SK-N-SH (cell line): Measurements from ENCODE around the gene SLC2A3. TPM values are rescaled to one million over a fixed set of nuclear protein-coding genes. Genes with fewer than 3 reads are reported as not detected.
"Not testable (repeated sequence)": the region's sequence is repeated elsewhere in the genome, so short reads cannot be mapped to it uniquely, and the experiment has no call there.

Experiments
- CTCF ChIA-PET: fragments of 300-600, 350-600 bp; formaldehyde crosslinking; extraction: SDS; loops from one replicate; lab custom pipeline; 2021; lab: Yijun Ruan, JAX
- POLR2A ChIA-PET: fragments of 350-600 bp; sonication (Branson Sonifier 250); formaldehyde crosslinking; extraction: SDS; loops from one replicate; lab custom pipeline; 2020; ENCODE audit warnings: antibody characterized with exemption, inconsistent platforms; lab: Yijun Ruan, JAX
- DNase-seq: peaks from one replicate; pipeline ENCODE4 v3.0.0; 2012
- H2AFZ ChIP-seq: fragments of 200-600 bp; sonication (generic); 2 replicates; pipeline ENCODE4 v1.8.1; 2016; ENCODE audit warnings: antibody characterized with exemption, mild to moderate bottlenecking, low read depth
- H3F3A ChIP-seq: fragments of 200-600 bp; sonication (generic); replicated peaks from 2 replicates; pipeline ENCODE3; 2016; ENCODE audit warnings: antibody characterized with exemption, mild to moderate bottlenecking; ENCODE audit not compliant: insufficient read depth
- H3K27ac ChIP-seq, 2 experiments: fragments of 200-500 bp in 1 of 2; fragments of 200-600 bp in 1 of 2; sonication (Bioruptor generic) in 1 of 2; sonication (generic), shearing (Covaris generic) in 1 of 2; 2 replicates each; pipeline versions ENCODE4 v1.5.1 to v1.6.1; 2014 to 2016; ENCODE audit warnings: low read depth in 2 of 2, inconsistent platforms in 1 of 2, low read length in 1 of 2, mild to moderate bottlenecking in 1 of 2, mixed read lengths in 1 of 2
- H3K27me3 ChIP-seq: fragments of 200-600 bp; sonication (generic), shearing (Covaris generic); 2 replicates; pipeline ENCODE4 v1.6.1; 2016; ENCODE audit warnings: mixed run types; ENCODE audit not compliant: insufficient read depth
- H3K36me3 ChIP-seq, 2 experiments: fragments of 200-500 bp in 1 of 2; fragments of 200-600 bp in 1 of 2; sonication (Bioruptor generic) in 1 of 2; sonication (generic) in 1 of 2; replicated peaks in 1 of 2; 2 replicates each; pipeline versions ENCODE3 to v1.5.1; 2014 to 2016; ENCODE audit warnings: low read length in 1 of 2, mild to moderate bottlenecking in 1 of 2; ENCODE audit not compliant: insufficient read depth in 2 of 2, control insufficient read depth in 1 of 2
- H3K4me1 ChIP-seq, 2 experiments: fragments of 200-500 bp in 1 of 2; fragments of 200-600 bp in 1 of 2; sonication (Bioruptor generic) in 1 of 2; sonication (generic), shearing (Covaris generic) in 1 of 2; 2 replicates each; pipeline versions ENCODE4 v1.5.1 to v1.6.1; 2014 to 2016; ENCODE audit warnings: low read depth in 1 of 2, low read length in 1 of 2, mixed run types in 1 of 2; ENCODE audit not compliant: insufficient read depth in 2 of 2, control insufficient read depth in 1 of 2
- H3K4me2 ChIP-seq: fragments of 200-600 bp; sonication (generic), shearing (Covaris generic); 2 replicates; pipeline ENCODE4 v1.6.1; 2017; ENCODE audit warnings: mixed run types
- H3K4me3 ChIP-seq, 2 experiments: fragments of 200-500 bp in 1 of 2; fragments of 200-600 bp in 1 of 2; sonication (Bioruptor generic) in 1 of 2; sonication (generic), shearing (Covaris generic) in 1 of 2; 2 replicates each; pipeline versions ENCODE4 v1.5.1 to v1.8.1; 2014 to 2016; ENCODE audit warnings: low read depth in 2 of 2, inconsistent platforms in 1 of 2, low read length in 1 of 2, mild to moderate bottlenecking in 1 of 2, mixed read lengths in 1 of 2, moderate library complexity in 1 of 2
- H3K79me2 ChIP-seq: fragments of 200-600 bp; sonication (generic); 2 replicates; pipeline ENCODE4 v1.8.1; 2017; ENCODE audit warnings: mild to moderate bottlenecking; ENCODE audit not compliant: insufficient read depth
- H3K9ac ChIP-seq: fragments of 200-600 bp; sonication (generic); 2 replicates; pipeline ENCODE4 v1.6.1; 2017; ENCODE audit warnings: mixed run types
- H3K9me2 ChIP-seq: fragments of 200-600 bp; sonication (generic); 2 replicates; pipeline ENCODE4 v1.6.1; 2017; ENCODE audit warnings: mixed run types
- H3K9me3 ChIP-seq: fragments of 200-600 bp; sonication (generic); 2 replicates; pipeline ENCODE4 v1.6.1; 2017; ENCODE audit warnings: mixed run types, mild to moderate bottlenecking, moderate library complexity
- H4K20me1 ChIP-seq: fragments of 200-600 bp; sonication (generic); 2 replicates; pipeline ENCODE4 v1.6.1; 2017; ENCODE audit warnings: mild to moderate bottlenecking, mixed run types; ENCODE audit not compliant: insufficient read depth
- CHD2 ChIP-seq: fragments of 150-350 bp; IDR thresholded peaks from 2 replicates; pipeline ENCODE4 v1.6.1; 2018; ENCODE audit warnings: low read length; ENCODE audit not compliant: partially characterized antibody
- CTCF ChIP-seq: fragments of 200-600 bp; sonication (generic); IDR thresholded peaks from 2 replicates; pipeline ENCODE4 v1.6.1; 2017; ENCODE audit warnings: antibody characterized with exemption, mild to moderate bottlenecking, moderate library complexity
- GATA2 ChIP-seq: sonication (generic); formaldehyde crosslinking; IDR thresholded peaks from 2 replicates; pipeline ENCODE4 v1.5.0; 2020; ENCODE audit warnings: mild to moderate bottlenecking, missing genetic modification reagents
- NRF1 ChIP-seq: IDR thresholded peaks from 2 replicates; pipeline ENCODE4 v1.6.1; 2012; ENCODE audit warnings: low read depth, mild to moderate bottlenecking, low read length
- PBX3 ChIP-seq: IDR thresholded peaks from 2 replicates; pipeline ENCODE4; 2012
- SIN3A ChIP-seq: IDR thresholded peaks from 2 replicates; pipeline ENCODE4 v1.6.1; 2012; ENCODE audit warnings: low read depth, mild to moderate bottlenecking, low read length, moderate library complexity, borderline replicate concordance
- SMC3 ChIP-seq: IDR thresholded peaks from 2 replicates; pipeline ENCODE4 v1.6.1; 2012; ENCODE audit warnings: low read depth, low read length, improper control_type of control experiment
- USF1 ChIP-seq: IDR thresholded peaks from 2 replicates; pipeline ENCODE4 v1.4.0; 2012; ENCODE audit warnings: low read depth, borderline replicate concordance
- USF2 ChIP-seq: fragments of 150-350 bp; IDR thresholded peaks from 2 replicates; pipeline ENCODE4 v1.6.1; 2017; ENCODE audit warnings: antibody characterized with exemption, low read length, low read depth, borderline replicate concordance
- YY1 ChIP-seq: IDR thresholded peaks from 2 replicates; pipeline ENCODE4 v1.4.0; 2012; ENCODE audit warnings: low read depth, mild to moderate bottlenecking
- ZBTB33 ChIP-seq: IDR thresholded peaks from 2 replicates; pipeline ENCODE4 v1.4.0; 2012; ENCODE audit warnings: low read depth, borderline replicate concordance
- WGBS: methylation state at CpG from one replicate; pipeline ENCODE4 v1.1.6; 2017; ENCODE audit warnings: low lambda C conversion rate; 5-methylcytosine and 5-hydroxymethylcytosine counted together
- polyA plus RNA-seq, 3 experiments: library from polyadenylated mRNA; depleted of rRNA; stranded (reverse); fragments of >200 nt; gene quantifications; 2 replicates each; pipeline ENCODE4 v1.2.3, GENCODE V29; 2012

Gene SLC2A3
- polyA plus RNA-seq, 1 of the 3 experiments (the other 2 are of a cell fraction): 26.6 TPM

- DNase-seq, H3K79me2 ChIP-seq, H3K27me3 ChIP-seq, H3K9me3 ChIP-seq, POLR2A ChIA-PET, H4K20me1 ChIP-seq, CTCF ChIA-PET, H3K4me2 ChIP-seq, H3K36me3 ChIP-seq, H3K27ac ChIP-seq, H3F3A ChIP-seq, H3K9me2 ChIP-seq, H3K9ac ChIP-seq, H3K4me1 ChIP-seq, H3K4me3 ChIP-seq, H2AFZ ChIP-seq: not testable (repeated sequence)
- 33% methylated on average over 10 of the region's 10 CpGs for WGBS
Measured at GRCh38 chr12:7954418-7954817, 18.4 kb upstream of the SLC2A3 start.

- POLR2A ChIA-PET: not testable (repeated sequence)
Measured at GRCh38 chr12:7953912-7954311, 17.9 kb upstream of the SLC2A3 start.

GRCh38 chr12:7951671-7952070 is 15.7 kb upstream of the SLC2A3 start:
- Histone ChIP-seq H2AFZ (no peak overlapping the region), H3K9ac (no peak overlapping the region), H3K4me3 (no peak overlapping the region), H3K36me3 (no peaks in the 10 kb centered on the region), H3K4me2 (no peak overlapping the region), H3F3A (no peaks in the 10 kb centered on the region), H3K9me2 (no peaks in the 10 kb centered on the region), H3K27ac (no peak overlapping the region), H3K79me2 (no peaks in the 10 kb centered on the region), H3K9me3 (no peaks in the 10 kb centered on the region), H3K27me3 (no peaks in the 10 kb centered on the region), H3K4me1 (no peaks in the 10 kb centered on the region), H4K20me1 (no peaks in the 10 kb centered on the region)
- DNase-seq: no peak
- CTCF ChIA-PET: no interaction called here
- WGBS: 88% methylated on average over 6 of the region's 6 CpGs
- POLR2A ChIA-PET: no interaction called here
- TF ChIP-seq GATA2 (no peak), PBX3 (no peak), NRF1 (no peak), ZBTB33 (no peak), SIN3A (no peak), CTCF (no peak), CHD2 (no peak), YY1 (no peak), USF2 (no peak), SMC3 (no peak), USF1 (no peak)

More at GRCh38 chr12:7953912-7954311, 17.9 kb upstream of the SLC2A3 start:
- H3K4me1 ChIP-seq, H3K4me3 ChIP-seq, H3K27me3 ChIP-seq, H2AFZ ChIP-seq, H3K27ac ChIP-seq, H3K9ac ChIP-seq, DNase-seq, H3K9me2 ChIP-seq, H3K9me3 ChIP-seq, H3K36me3 ChIP-seq, H4K20me1 ChIP-seq, H3K79me2 ChIP-seq, H3K4me2 ChIP-seq, H3F3A ChIP-seq, CTCF ChIA-PET: not testable (repeated sequence)
- 90% methylated on average over 2 of the region's 2 CpGs for WGBS
